ENCODE results near the gene EXOC3. TPM values are rescaled to one million over a fixed set of nuclear protein-coding genes. Genes with fewer than 3 reads are reported as not detected.

The EXOC3 gene
- total RNA-seq, 1 donor from 2014 or later: 37.3 TPM

- Histone ChIP-seq H3K4me3 (ENCODE audit: low read depth, low read length) (no peak overlapping the region), H3K36me3 (ENCODE audit: control insufficient read depth, insufficient read depth, low read length) (peaks cover 5% of the 10 kb centered on the region), H3K27me3 (ENCODE audit: control insufficient read depth, insufficient read depth, low read length) (no peaks in the 10 kb centered on the region)
- no peak for DNase-seq (ENCODE audit: low read depth)
- TF ChIP-seq, protein P1, sequence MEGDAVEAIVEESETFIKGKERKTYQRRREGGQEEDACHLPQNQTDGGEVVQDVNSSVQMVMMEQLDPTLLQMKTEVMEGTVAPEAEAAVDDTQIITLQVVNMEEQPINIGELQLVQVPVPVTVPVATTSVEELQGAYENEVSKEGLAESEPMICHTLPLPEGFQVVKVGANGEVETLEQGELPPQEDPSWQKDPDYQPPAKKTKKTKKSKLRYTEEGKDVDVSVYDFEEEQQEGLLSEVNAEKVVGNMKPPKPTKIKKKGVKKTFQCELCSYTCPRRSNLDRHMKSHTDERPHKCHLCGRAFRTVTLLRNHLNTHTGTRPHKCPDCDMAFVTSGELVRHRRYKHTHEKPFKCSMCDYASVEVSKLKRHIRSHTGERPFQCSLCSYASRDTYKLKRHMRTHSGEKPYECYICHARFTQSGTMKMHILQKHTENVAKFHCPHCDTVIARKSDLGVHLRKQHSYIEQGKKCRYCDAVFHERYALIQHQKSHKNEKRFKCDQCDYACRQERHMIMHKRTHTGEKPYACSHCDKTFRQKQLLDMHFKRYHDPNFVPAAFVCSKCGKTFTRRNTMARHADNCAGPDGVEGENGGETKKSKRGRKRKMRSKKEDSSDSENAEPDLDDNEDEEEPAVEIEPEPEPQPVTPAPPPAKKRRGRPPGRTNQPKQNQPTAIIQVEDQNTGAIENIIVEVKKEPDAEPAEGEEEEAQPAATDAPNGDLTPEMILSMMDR (IDR thresholded peaks at IDR 0.05; ENCODE audit: insufficient read depth, low read length, poor library complexity, severe bottlenecking): no peak
Observed at GRCh38 chr5:448061-448765, 5.2 kb downstream of the EXOC3 start.

DNA sequence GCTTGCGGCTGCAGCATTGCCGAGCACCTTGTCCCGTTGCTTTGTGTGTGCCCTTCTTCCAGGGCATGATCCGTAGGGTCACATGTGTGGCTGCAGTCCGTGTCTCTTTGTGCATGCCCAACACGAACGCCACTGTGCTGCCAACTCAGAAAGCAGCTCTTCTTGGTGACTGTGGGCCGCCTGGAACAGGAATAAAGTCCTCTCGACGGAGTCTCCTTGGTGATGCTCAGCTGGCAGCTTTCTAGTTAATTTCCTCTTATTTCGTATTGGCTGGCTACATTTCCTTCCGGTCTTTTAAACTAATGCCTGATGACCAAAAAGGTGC lies 5.8 kb downstream of the EXOC3 start:
- H3K27me3 ChIP-seq (ENCODE audit: control insufficient read depth, insufficient read depth, low read length): no peaks in the 10 kb centered on the region
- H3K4me3 ChIP-seq (ENCODE audit: low read depth, low read length): no peak overlapping the region
- TF ChIP-seq, protein P1 (IDR thresholded peaks at IDR 0.05; ENCODE audit: insufficient read depth, low read length, poor library complexity, severe bottlenecking): no peak
- no peak for DNase-seq (ENCODE audit: low read depth)
- H3K36me3 ChIP-seq (ENCODE audit: control insufficient read depth, insufficient read depth, low read length): peaks cover 5% of the 10 kb centered on the region

GRCh38 chr5:449151-449550 lies 6.2 kb downstream of the EXOC3 start:
- no peak overlapping the region for H3K4me3 ChIP-seq (ENCODE audit: low read depth, low read length)
- H3K27me3 ChIP-seq (ENCODE audit: control insufficient read depth, insufficient read depth, low read length): no peaks in the 10 kb centered on the region
- no peak for DNase-seq (ENCODE audit: low read depth)
- H3K36me3 ChIP-seq (ENCODE audit: control insufficient read depth, insufficient read depth, low read length): peaks cover 7% of the 10 kb centered on the region
- TF ChIP-seq, protein P1 (IDR thresholded peaks at IDR 0.05; ENCODE audit: insufficient read depth, low read length, poor library complexity, severe bottlenecking): no peak

DNA sequence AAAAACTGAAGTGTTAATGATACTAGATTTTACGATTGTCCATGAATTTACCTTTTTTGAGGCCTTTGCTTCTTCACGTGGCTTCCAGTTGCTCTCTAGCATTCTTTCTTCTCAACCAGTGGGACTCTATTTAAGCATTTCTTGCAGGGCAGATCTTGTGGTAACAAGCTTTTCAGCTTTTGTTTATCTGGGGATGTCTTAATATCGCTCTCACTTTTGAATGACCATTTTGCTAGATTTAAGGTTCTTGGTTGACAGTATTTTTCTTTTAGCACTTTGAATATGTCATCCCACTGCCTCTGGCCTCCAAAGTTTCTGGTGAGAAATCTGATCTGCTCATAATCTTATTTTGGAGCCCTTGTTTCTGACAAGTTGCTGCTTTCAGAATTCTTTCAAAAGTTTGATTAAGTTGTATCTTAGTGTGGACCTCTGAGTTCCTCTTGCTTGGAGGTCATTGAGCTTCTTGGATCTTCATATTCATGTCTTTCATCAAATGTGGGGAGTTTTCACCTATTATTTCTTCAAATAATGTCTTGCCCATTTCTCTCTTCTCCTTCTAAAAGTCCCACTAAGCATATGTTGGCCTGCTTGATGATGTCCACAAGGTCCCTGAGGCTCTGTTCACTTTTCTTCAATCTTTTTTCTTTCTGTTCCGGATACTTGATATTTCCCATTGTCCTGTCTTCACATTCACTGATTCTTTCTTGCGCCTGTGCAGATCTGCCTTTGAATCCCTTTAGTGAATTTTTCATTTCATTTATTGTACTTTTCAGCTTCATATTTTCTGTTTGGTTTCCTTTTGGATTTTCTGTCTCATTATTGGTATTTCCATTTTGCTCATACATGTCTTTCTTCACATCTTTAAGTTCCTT lies 8.8 kb downstream of the EXOC3 start:
- H3K4me3 ChIP-seq (ENCODE audit: low read depth, low read length): no peak overlapping the region
- H3K36me3 ChIP-seq (ENCODE audit: control insufficient read depth, insufficient read depth, low read length): peaks cover 8% of the 10 kb centered on the region
- TF ChIP-seq, protein P1 (IDR thresholded peaks at IDR 0.05; ENCODE audit: insufficient read depth, low read length, poor library complexity, severe bottlenecking): no peak
- no peaks in the 10 kb centered on the region for H3K27me3 ChIP-seq (ENCODE audit: control insufficient read depth, insufficient read depth, low read length)
- DNase-seq (ENCODE audit: low read depth): no peak

DNA sequence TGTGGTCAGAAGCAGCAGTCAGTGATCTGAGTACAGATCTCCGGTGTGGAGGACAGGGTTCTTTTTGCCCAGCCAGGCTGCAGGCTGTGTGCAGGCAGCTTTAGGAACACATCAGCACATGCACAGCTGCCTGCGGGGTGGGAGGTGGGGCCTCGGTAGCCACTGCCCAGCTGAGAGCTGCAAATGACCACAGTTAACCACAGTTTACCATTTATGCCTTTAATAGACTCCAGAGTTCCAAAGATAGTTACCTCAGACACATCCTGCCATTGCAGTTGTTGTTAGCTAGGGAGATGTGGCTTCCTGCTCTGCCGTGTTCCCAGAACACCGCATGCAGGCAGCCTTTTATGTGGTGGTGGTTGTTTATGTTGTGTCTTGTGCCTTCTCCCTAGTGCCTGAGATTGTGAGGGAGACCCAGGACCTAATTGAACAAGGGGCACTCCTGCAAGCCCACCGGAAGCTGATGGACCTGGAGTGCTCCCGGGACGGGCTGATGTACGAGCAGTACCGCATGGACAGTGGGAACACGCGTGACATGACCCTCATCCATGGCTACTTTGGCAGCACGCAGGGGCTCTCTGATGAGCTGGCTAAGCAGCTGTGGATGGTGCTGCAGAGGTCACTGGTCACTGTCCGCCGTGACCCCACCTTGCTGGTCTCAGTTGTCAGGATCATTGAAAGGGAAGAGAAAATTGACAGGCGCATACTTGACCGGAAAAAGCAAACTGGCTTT lies 10.2 kb downstream of the EXOC3 start:
- no peak for DNase-seq (ENCODE audit: low read depth)
- TF ChIP-seq, protein P1 (IDR thresholded peaks at IDR 0.05; ENCODE audit: insufficient read depth, low read length, poor library complexity, severe bottlenecking): no peak
- no peaks in the 10 kb centered on the region for H3K27me3 ChIP-seq (ENCODE audit: control insufficient read depth, insufficient read depth, low read length)
- peaks cover 5% of the 10 kb centered on the region for H3K36me3 ChIP-seq (ENCODE audit: control insufficient read depth, insufficient read depth, low read length)
- no peak overlapping the region for H3K4me3 ChIP-seq (ENCODE audit: low read depth, low read length)
